Fibroblast of lung (primary cell): ENCODE measurements around the gene HAND1.

ENCODE experiments used
- CTCF ChIP-seq, 2 donors: IDR thresholded peaks in 1 of 2; conservative IDR thresholded peaks in 1 of 2; 1 replicate in 1 of 2; 2 replicates in 1 of 2; pipeline ENCODE4 v1.5.1; 2011 to 2012; ENCODE audit warnings: low read length in 2 of 2, control low read depth in 1 of 2, inconsistent platforms in 1 of 2, low read depth in 1 of 2, mild to moderate bottlenecking in 1 of 2
- EZH2 ChIP-seq: IDR thresholded peaks from 2 replicates; pipeline ENCODE4 v1.5.1; 2012; ENCODE audit warnings: low read length, control low read depth, mild to moderate bottlenecking; ENCODE audit errors: missing control alignments

DNA sequence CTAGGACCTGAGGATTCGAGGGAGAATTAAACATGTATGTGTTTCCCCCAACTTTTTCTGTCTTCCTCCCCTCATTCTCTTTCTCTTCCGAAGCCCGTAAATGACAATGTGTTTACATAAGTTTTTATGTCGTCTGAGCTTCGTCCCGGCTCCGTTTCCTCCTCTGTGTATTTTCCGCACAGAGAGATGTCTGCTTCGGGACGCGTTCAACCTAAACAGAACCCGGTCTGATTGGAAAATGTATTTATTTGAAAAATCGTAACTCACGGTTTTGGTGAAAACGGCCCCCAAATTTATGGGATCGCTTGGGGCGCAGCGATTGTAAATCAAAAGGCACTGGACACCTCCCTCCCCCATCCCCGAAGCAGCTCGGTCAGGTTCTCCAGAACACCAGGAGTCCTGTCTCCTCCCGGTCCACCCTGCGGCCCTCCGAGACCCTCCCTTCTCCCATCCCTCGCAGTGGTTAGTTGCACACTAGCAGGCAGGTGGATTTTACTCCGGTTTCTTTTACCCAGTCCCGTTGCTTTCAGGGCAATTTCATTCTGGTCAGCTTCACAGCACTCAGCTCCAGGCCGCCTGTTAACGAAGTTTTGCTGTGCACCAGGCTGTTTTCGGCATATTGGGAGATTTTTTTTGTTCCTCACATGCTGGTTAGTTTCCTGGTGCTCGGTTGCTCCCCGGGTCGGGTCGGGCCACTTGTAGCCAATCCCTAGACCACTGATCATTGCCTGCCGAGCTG, 5.8 kb upstream of the HAND1 start:
- no peak for TF ChIP-seq CTCF (conservative IDR thresholded peaks at IDR 0.05 in 1 of 2, IDR thresholded peaks at IDR 0.05 in 1 of 2; ENCODE audit: low read depth in 1 of 2, low read length in 2 of 2)
- peak; percentile 85 for TF ChIP-seq EZH2
